GM19099 (cell line): ENCODE results near the gene ITPR2.

Experiments used
- POLR2A ChIP-seq: IDR thresholded peaks from 3 replicates; pipeline ENCODE4 v1.6.1; 2011; ENCODE audit warnings: low read depth; ENCODE audit not compliant: insufficient read length; ENCODE audit errors: extremely low read depth

ITPR2 gene

DNA sequence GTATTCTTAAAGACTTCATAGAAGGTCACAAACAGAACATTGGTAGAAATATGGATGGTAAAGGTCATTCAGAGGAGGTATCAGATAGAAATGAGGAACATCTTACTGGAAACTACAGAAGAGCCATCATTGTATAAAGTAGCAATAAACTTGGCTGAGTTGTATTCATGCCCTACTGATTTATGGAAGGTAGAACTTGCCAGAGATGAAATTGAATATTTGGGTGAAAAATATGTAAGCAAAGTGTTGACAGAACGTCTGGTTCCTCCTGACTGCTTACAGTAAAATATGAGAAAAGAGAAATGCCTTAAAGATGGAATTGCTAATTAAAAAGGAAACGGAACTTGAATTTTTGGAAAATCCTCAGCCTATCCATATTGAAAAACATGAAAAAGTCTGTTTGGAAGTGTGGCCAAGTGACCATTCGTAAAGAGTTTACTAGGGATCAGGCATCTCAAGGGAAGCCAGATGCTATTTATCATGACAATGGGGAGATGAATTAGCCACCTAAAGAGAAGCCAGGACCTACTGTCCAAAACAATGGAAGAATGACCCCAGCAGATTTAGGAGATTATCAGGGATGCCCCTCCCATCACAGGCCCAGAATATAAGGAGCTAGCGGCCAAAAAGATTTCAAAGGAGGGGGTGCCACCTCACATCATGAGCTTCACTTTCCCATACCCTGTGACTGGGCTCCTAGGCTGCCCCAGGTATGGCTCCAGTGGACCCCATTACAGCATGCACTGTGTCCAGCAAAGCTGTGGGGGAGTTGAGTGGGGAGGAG is 189.3 kb downstream of the ITPR2 start:
- no peak for TF ChIP-seq POLR2A

- no peak for TF ChIP-seq POLR2A
Measured at GRCh38 chr12:26642361-26642760, 190.6 kb downstream of the ITPR2 start.

DNA sequence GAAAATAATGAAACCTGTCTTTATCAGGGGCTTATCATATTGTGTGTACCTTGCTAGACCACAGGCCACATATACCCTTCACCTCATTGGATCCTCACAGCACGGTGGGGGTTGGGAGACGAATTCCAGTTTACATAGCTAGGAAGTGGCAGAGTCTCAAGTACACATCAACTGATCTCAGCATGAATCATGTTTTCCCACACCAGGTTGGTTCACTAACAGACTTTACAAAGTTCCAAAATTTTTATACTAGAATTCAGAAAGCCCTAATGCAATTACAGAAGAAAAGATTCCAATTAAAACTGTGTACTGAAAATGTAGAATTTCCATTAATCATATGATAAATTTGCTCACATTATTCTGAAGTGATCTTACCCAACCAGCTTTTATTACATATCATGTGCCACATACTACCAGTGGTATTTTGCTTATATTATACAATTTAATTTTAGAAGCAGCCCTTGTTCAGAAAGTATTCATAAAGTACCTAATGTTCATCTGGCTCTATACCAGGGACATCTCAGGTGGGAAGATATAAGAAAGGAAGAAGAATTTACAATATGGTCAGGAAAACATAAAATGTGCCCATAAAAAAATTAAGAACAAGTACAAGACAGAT is 196.2 kb downstream of the ITPR2 start:
- TF ChIP-seq POLR2A, result no peak

DNA sequence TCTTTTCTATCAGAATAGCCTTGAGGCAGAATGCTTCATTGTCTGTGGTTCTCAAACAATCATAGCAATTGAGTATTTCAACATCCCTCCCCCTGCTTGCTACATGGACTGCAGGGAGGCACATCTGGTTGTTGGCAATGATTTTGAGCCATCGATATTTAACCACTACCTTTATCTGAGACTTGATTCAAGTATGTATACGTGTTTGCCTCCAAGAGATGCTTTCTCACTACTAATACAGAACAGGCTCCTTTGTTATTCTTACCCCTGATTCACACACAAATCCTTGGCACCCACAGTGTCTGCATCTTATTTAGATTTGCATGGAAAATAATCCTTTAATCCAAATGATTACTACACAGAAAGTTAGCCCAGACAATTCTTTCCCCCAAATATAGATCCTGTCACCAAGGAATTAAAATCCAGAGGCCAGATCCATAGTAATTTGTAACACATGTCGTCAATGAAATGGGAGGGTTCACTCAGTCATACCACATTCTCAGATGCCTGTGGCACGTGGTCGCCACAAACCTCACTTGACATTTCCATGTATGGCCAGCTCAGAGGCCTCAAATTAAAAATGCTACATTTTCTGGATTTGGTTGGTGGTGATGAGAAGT is 199.3 kb downstream of the ITPR2 start:
- no peak for TF ChIP-seq POLR2A

GRCh38 chr12:26632756-26633155 is 200.2 kb downstream of the ITPR2 start:
- TF ChIP-seq POLR2A, result no peak

DNA sequence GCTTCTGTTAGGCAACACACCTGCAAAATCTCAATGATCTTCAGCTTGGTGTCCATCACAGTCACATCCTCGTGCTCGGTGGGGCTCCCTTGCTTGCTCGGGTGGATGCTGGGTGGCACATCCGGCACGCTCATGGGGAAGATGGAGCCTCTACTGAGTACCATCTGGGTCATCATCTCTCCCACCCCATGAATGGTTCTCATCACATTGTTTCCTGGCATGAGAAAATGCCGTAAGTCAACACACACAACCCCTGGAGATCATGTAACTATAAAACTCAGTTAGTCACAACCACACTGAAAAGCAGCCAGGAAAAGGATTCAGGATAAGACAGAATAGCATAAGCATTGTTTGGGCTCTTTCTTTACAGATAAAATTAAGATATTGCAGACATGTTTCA is 201.1 kb downstream of the ITPR2 start:
- no peak for TF ChIP-seq POLR2A

DNA sequence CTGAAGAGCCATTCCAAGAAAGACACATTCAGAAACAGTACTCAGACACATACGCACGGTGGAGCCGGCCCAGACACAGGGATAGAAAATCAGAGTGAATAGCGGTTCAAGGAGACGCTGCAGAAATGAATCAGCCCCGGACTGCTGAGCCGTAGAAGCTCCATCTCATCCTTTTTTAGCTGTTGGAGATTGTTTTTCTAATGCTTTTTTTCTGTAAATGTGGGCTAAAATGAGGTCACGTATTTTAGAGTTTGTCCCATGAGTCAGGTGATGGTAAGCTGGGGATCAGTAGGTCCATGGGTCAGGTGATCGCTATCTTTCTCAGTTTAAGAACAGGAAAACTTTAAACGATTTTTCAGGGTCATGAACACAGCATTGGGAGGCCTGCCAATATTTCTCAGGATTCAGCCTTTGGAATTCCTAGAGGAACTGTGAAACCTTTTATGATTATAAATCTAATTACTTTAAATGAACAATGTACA is 202.4 kb downstream of the ITPR2 start:
- TF ChIP-seq POLR2A, result no peak

- TF ChIP-seq POLR2A, result no peak
Measured at GRCh38 chr12:26629864-26630263, 203.1 kb downstream of the ITPR2 start.

GRCh38 chr12:26628234-26628633 is 204.8 kb downstream of the ITPR2 start:
- no peak for TF ChIP-seq POLR2A

DNA sequence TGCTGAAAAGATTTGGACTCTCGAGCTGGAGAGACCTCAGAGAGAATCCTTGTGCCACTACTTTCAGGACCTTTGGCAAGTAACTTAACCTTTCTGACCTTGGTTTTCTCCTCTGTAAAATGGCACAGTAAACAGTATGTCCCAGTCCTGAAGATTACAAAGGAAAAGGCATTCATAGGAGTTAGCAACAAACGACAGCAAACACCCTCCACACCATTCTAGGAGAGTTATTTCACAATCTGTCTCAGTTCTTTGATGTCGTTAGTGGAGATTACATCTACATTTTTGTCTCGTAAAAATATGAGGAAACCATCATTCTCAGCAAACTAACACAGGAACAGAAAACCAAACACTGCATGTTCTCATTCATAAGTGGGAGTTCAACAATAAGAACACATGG is 205.7 kb downstream of the ITPR2 start:
- no peak for TF ChIP-seq POLR2A

DNA sequence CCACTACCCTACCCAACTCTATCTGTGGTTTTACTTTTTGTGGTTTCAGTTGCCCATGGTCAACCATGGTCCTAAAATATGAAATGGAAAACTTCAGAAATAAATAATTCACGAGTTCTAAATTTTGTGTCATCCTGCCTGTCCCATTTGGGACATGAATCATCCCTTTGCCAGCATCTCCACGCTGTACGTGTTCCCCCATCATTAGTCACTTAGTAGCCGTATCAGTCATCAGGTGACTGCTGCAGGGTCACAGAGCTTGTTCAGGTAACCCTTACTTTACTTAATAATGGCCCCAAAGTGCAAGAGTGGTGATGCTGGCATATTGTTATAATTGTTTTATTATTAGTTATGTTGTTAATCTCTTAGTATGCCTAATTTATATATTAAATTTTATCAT is 209.9 kb downstream of the ITPR2 start:
- no peak for TF ChIP-seq POLR2A

DNA sequence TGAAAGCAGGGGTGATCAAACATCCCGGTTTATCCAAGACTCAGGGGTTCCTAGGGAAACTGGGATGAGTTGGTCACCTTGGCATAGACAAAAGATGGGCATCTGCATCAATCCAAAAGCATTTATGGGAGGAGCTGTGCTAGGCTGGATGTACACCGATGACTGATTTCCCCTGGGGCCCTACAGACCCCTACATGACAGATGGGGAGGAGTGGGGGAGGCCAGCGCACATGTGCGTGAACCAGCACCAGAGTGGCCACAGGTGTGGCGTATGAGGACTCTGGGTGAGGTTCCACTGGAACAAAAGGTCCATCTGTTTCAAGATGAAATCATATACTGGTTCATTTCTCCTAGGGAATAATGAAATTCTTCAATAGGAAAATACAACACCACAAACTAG is 210.4 kb downstream of the ITPR2 start:
- no peak for TF ChIP-seq POLR2A

GRCh38 chr12:26621932-26622331 is 211.1 kb downstream of the ITPR2 start:
- TF ChIP-seq POLR2A, result no peak

DNA sequence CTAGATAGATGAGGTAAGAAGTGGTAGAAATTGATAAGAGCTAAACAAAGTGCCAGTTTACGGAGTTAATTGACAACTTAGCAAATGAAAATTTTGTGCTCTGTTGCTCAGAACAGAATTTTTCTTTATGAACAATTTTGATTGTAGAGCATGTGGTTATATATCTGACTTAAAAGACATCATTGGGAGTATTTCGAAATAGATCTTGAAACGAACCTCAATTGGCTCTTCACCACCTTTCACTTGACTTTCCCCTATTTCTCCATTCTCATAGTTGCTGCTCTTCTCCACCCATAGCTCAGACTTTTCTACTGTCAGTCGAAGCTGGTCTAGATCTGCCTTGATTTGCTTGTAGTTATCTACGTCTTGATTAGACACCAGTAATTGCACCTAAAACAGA is 212.1 kb downstream of the ITPR2 start:
- no peak for TF ChIP-seq POLR2A

DNA sequence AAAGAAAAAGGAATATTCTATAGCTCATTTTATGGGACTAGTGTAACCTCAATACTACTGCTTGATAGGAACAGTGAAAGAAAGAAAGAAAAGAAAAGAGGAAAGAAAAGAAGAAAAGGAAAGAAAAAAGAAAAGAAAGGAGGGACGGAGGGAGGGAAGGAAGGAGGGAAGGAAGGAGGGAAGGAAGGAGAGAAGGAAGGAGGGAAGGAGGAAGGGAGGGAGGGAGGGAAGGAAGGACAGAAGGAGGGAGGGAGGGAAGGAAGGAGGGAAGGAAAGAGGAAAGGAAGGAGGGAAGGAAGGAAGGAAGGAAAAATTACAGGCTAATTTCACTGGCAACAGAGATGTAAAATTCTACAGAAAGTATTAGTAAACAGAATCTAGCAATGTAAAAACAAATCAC is 215.5 kb downstream of the ITPR2 start:
- TF ChIP-seq POLR2A, result no peak
